ENCODE measurements around the gene DPP3.

- TF ChIP-seq CTCF (IDR thresholded peaks at IDR 0.05) (no peak), POLR2A (IDR thresholded peaks at IDR 0.05) (no peak)
Observed at GRCh38 chr11:66443602-66444001, 36.6 kb upstream of the DPP3 start.
